Measurements from ENCODE around the gene RPS6KB2.

The RPS6KB2 gene

DNA sequence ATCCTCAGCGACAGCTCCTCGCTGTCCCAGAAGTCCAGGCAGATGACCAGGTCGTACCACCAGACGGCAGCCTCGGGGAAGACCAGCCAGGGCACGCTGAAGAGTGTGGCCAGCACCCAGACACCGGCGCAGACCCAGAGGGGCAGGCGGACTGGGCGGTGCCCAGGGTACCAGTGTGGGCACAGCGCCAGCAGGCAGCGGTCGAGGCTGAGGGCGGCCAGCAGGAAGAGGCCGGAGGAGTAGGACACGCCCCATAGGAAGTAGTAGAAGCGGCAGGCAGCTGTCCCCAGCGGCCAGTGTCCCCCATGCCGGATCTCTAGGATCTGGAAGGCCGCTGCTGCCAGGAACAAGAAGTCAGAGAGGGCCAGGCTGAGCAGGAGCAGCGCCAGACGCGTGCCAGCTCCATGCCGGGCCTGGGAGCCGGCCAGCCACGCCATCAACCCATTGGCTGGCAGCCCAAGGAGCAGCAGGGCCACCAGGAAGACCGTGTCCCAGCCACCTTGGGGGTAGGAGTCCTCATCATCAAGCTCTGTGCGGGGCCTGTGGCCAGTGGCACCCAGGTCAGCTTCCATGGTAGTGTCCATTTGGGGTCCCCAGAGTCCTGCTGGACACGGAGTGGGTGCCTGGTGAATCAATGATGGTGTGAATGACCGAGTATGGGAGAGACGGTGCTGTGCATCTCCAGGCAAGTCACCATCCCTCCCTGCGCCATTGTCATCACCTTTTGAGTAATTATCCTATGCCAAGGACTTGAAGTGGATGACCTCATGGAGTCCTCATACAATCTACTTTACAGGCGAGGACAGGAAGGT lies 24.1 kb downstream of the RPS6KB2 start, which contains the start of gene GPR152:
GPR152 (minus strand) TSS at position 589 of the 812 bp plus-strand sequence; CDS start at position 584, 5 bp downstream.
- H3K4me3 ChIP-seq (ENCODE audit: low read length), result no peak within 1 kb of the TSS
- no peak for DNase-seq (ENCODE audit: low read depth)
- TF ChIP-seq, protein P1, sequence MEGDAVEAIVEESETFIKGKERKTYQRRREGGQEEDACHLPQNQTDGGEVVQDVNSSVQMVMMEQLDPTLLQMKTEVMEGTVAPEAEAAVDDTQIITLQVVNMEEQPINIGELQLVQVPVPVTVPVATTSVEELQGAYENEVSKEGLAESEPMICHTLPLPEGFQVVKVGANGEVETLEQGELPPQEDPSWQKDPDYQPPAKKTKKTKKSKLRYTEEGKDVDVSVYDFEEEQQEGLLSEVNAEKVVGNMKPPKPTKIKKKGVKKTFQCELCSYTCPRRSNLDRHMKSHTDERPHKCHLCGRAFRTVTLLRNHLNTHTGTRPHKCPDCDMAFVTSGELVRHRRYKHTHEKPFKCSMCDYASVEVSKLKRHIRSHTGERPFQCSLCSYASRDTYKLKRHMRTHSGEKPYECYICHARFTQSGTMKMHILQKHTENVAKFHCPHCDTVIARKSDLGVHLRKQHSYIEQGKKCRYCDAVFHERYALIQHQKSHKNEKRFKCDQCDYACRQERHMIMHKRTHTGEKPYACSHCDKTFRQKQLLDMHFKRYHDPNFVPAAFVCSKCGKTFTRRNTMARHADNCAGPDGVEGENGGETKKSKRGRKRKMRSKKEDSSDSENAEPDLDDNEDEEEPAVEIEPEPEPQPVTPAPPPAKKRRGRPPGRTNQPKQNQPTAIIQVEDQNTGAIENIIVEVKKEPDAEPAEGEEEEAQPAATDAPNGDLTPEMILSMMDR (conservative IDR thresholded peaks at IDR 0.05; ENCODE audit: low read length), result no peak

DNA sequence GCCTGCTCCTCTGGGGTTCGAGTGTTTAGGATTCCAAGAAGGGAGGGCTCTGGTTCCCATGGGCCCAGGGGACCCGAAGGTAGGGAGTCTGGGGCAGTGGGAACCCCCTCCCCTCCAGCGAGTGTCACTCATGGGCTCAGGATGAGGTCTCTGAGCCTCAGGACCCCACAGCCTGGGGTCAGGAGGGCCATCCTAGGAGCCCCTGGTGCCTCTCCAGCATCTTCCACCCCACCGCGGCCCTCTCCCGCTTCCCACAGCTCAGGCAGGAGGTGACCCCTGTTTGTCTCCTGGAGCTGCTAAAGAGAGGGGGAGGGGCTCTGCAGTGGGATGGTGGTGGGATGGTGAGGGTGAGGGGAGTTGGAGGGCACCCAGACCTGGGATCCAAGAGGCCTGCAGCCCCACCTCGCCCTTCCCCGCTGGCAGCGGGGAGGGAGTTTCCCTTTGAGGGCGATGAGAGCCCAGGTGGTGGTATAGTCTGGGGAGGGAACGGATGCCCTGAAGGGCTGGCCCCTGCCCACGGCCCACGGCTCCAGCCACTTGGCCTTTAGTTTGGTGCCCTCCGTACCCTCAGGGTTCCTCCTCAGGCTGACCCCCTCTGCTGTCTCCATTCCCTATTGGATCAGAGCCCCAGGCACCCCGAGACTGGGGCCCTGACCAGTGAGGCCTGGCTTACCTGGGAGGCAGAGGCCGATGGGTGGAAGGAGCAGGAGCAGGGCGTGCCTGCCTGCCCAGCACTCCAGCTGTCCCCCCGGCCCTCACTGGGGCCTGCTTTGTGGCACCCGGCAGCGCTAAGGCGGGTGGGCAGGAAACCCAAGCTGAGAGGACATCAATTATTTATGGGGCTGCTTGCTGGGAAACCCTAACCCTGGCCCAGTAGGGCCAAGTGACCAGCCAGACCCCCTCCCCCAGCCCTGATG lies 25.8 kb downstream of the RPS6KB2 start:
- TF ChIP-seq, protein P1 (conservative IDR thresholded peaks at IDR 0.05; ENCODE audit: low read length), result no peak
- no peak overlapping the region for H3K4me3 ChIP-seq (ENCODE audit: low read length)
- no peak for DNase-seq (ENCODE audit: low read depth)

GRCh38 chr11:67455054-67455453 lies 26.8 kb downstream of the RPS6KB2 start, which contains the start of gene CABP4:
Gene CABP4, plus strand, starts transcription at chr11:67455354. Its CDS starts 70 bp downstream, at chr11:67455424.
- TF ChIP-seq, protein P1 (conservative IDR thresholded peaks at IDR 0.05; ENCODE audit: low read length), result no peak
- H3K4me3 ChIP-seq (ENCODE audit: low read length), result no peak within 1 kb of the TSS
- no peak for DNase-seq (ENCODE audit: low read depth)

- no peak for DNase-seq (ENCODE audit: low read depth)
- no peak overlapping the region for H3K4me3 ChIP-seq (ENCODE audit: low read length)
- TF ChIP-seq, protein P1 (conservative IDR thresholded peaks at IDR 0.05; ENCODE audit: low read length), result no peak
These were observed 27.9 kb downstream of the RPS6KB2 start for GRCh38 chr11:67456068-67456705.

- DNase-seq (ENCODE audit: low read depth), result no peak
- TF ChIP-seq, protein P1 (conservative IDR thresholded peaks at IDR 0.05; ENCODE audit: low read length), result no peak
- H3K4me3 ChIP-seq (ENCODE audit: low read length), result no peak overlapping the region
These were observed 29.2 kb downstream of the RPS6KB2 start for GRCh38 chr11:67457453-67457852.

GRCh38 chr11:67458266-67458665 lies 30.0 kb downstream of the RPS6KB2 start:
- no peak for DNase-seq (ENCODE audit: low read depth)
- H3K4me3 ChIP-seq (ENCODE audit: low read length), result no peak overlapping the region
- TF ChIP-seq, protein P1 (conservative IDR thresholded peaks at IDR 0.05; ENCODE audit: low read length), result no peak
